Breast epithelium (tissue), 3 donors: Measurements from ENCODE around the gene CNNM2.

Source experiments
- POLR2A ChIP-seq: fragments of 450-650 bp; IDR thresholded peaks from one replicate; pipeline ENCODE4 v1.6.1; 2016; ENCODE audit warnings: antibody characterized with exemption, mild to moderate bottlenecking, moderate library complexity
- POLR2AphosphoS5 ChIP-seq, 3 donors: sonication (generic); formaldehyde crosslinking; IDR thresholded peaks; one replicate each; pipeline ENCODE4 v1.6.1; 2017; ENCODE audit warnings: antibody characterized with exemption in 3 of 3
- TF ChIP-seq, protein P1 (sequence below), 3 donors: fragments of 450-650 bp; IDR thresholded peaks; one replicate each; pipeline ENCODE4 v1.5.1; 2016 to 2017; ENCODE audit warnings: antibody characterized with exemption in 3 of 3, mild to moderate bottlenecking in 3 of 3, moderate library complexity in 3 of 3

GRCh38 chr10:103124420-103125096, 206.5 kb downstream of the CNNM2 start:
- TF ChIP-seq, protein P1, sequence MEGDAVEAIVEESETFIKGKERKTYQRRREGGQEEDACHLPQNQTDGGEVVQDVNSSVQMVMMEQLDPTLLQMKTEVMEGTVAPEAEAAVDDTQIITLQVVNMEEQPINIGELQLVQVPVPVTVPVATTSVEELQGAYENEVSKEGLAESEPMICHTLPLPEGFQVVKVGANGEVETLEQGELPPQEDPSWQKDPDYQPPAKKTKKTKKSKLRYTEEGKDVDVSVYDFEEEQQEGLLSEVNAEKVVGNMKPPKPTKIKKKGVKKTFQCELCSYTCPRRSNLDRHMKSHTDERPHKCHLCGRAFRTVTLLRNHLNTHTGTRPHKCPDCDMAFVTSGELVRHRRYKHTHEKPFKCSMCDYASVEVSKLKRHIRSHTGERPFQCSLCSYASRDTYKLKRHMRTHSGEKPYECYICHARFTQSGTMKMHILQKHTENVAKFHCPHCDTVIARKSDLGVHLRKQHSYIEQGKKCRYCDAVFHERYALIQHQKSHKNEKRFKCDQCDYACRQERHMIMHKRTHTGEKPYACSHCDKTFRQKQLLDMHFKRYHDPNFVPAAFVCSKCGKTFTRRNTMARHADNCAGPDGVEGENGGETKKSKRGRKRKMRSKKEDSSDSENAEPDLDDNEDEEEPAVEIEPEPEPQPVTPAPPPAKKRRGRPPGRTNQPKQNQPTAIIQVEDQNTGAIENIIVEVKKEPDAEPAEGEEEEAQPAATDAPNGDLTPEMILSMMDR (IDR thresholded peaks at IDR 0.05): no peak
- TF ChIP-seq POLR2A: no peak
- TF ChIP-seq POLR2AphosphoS5 (IDR thresholded peaks at IDR 0.05): no peak
